SK-N-SH treated with all-trans-retinoic acid at 6 μM for 48 hours (cell line): ENCODE results near the gene CHST7.

Source experiments
- ATAC-seq: fragments of 200-7000 bp; cut with Tn5 transposase; 3 replicates; pipeline ENCODE4 v1.9.1; 2020; ENCODE audit warnings: mild to moderate bottlenecking, moderate library complexity
- ARNTL ChIP-seq: fragments of 450-650 bp; formaldehyde crosslinking; IDR thresholded peaks from 2 replicates; pipeline ENCODE4 v1.5.0; 2020; ENCODE audit warnings: low read depth, mild to moderate bottlenecking, moderate library complexity, borderline replicate concordance
- BACH2 ChIP-seq: fragments of 250-450 bp; sonication (Bioruptor Pico); IDR thresholded peaks from 2 replicates; pipeline ENCODE4 v1.9.0; 2021; ENCODE audit warnings: mild to moderate bottlenecking, borderline replicate concordance
- CSDC2 ChIP-seq: fragments of 250-450 bp; sonication (Bioruptor Pico); IDR thresholded peaks from 2 replicates; pipeline ENCODE4 v1.5.0; 2020; ENCODE audit warnings: mild to moderate bottlenecking, moderate library complexity
- ESRRG ChIP-seq: fragments of 250-450 bp; sonication (Bioruptor Pico); IDR thresholded peaks from 2 replicates; pipeline ENCODE4 v1.6.1; 2021; ENCODE audit warnings: mild to moderate bottlenecking
- GLIS3 ChIP-seq: fragments of 250-450 bp; sonication (Bioruptor Pico); IDR thresholded peaks from 2 replicates; pipeline ENCODE4 v1.5.0; 2020; ENCODE audit warnings: mild to moderate bottlenecking, moderate library complexity
- ISL1 ChIP-seq: fragments of 250-450 bp; sonication (Bioruptor Pico); IDR thresholded peaks from 2 replicates; pipeline ENCODE4 v2.1.2; 2022; ENCODE audit warnings: mild to moderate bottlenecking, moderate library complexity
- OSR1 ChIP-seq: fragments of 250-450 bp; sonication (Bioruptor Pico); IDR thresholded peaks from 2 replicates; pipeline ENCODE4 v1.8.0; 2022; ENCODE audit warnings: moderate library complexity, mild to moderate bottlenecking, inconsistent platforms
- POU6F1 ChIP-seq: fragments of 250-450 bp; sonication (Bioruptor Pico); IDR thresholded peaks from 2 replicates; pipeline ENCODE4 v1.8.0; 2021; ENCODE audit warnings: low read depth, mild to moderate bottlenecking, moderate library complexity, borderline replicate concordance
- PPARA ChIP-seq: fragments of 250-450 bp; sonication (Bioruptor Pico); IDR thresholded peaks from 2 replicates; pipeline ENCODE4 v1.5.0; 2020; ENCODE audit warnings: mild to moderate bottlenecking, borderline replicate concordance
- RARB ChIP-seq: fragments of 250-450 bp; sonication (Bioruptor Pico); IDR thresholded peaks from 2 replicates; pipeline ENCODE4 v1.8.0; 2021; ENCODE audit warnings: mild to moderate bottlenecking, moderate library complexity
- SNAI2 ChIP-seq: fragments of 250-450 bp; sonication (Bioruptor Pico); IDR thresholded peaks from 2 replicates; pipeline ENCODE4 v1.5.0; 2020; ENCODE audit warnings: mild to moderate bottlenecking, moderate library complexity
- TCF4 ChIP-seq: fragments of 250-450 bp; sonication (Bioruptor Pico); IDR thresholded peaks from 2 replicates; pipeline ENCODE4 v1.8.0; 2021; ENCODE audit warnings: mild to moderate bottlenecking, moderate library complexity, borderline replicate concordance
- TOX ChIP-seq: fragments of 250-450 bp; sonication (Bioruptor Pico); IDR thresholded peaks from 2 replicates; pipeline ENCODE4 v1.8.0; 2021; ENCODE audit warnings: mild to moderate bottlenecking, moderate library complexity, borderline replicate concordance
- ZFP3 ChIP-seq: fragments of 250-450 bp; sonication (Bioruptor Pico); IDR thresholded peaks from 2 replicates; pipeline ENCODE4 v1.5.0; 2020; ENCODE audit warnings: mild to moderate bottlenecking, moderate library complexity
- ZFP30 ChIP-seq: fragments of 450-650 bp; formaldehyde crosslinking; IDR thresholded peaks from 2 replicates; pipeline ENCODE4 v1.5.0; 2022; ENCODE audit warnings: mild to moderate bottlenecking, moderate library complexity
- ZNF565 ChIP-seq: fragments of 450-650 bp; formaldehyde crosslinking; conservative IDR thresholded peaks from 2 replicates; pipeline ENCODE4 v1.5.0; 2020; ENCODE audit warnings: low read depth, mild to moderate bottlenecking, moderate library complexity
- ZNF70 ChIP-seq: fragments of 450-650 bp; formaldehyde crosslinking; IDR thresholded peaks from 2 replicates; pipeline ENCODE4 v1.5.0; 2020; ENCODE audit warnings: mild to moderate bottlenecking, moderate library complexity
- TF ChIP-seq, protein P1 (sequence below): fragments of 250-450 bp; sonication (Bioruptor Pico); IDR thresholded peaks from 2 replicates; pipeline ENCODE4 v1.5.0; 2020; ENCODE audit warnings: mild to moderate bottlenecking, moderate library complexity
- TF ChIP-seq, protein P2 (sequence below): fragments of 250-450 bp; sonication (Bioruptor Pico); IDR thresholded peaks from 2 replicates; pipeline ENCODE4 v1.5.1; 2020; ENCODE audit warnings: low read depth, mild to moderate bottlenecking, moderate library complexity
- TF ChIP-seq, protein P3 (sequence below): fragments of 250-450 bp; sonication (Bioruptor Pico); IDR thresholded peaks from 2 replicates; pipeline ENCODE4 v1.5.1; 2021; ENCODE audit warnings: mild to moderate bottlenecking, moderate library complexity

CHST7 gene

DNA sequence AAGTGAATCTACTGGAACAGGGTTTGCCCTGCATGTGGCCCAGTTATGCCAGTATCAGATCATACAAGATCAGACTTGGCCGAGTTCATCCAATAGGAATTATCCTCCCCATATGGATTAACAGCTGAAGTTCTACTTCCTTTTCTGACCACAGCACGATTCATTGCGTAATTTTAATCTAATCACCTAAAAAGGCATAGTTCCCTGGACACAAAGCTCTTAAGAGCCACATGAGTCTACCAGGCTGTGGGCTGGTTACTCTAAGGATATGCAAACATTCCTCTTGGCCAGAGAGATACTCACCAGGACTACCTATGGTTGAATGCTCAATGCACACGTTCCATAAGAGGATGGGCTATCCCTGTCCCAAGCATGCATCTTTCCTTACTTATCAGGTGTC lies 46.9 kb downstream of the CHST7 start:
- TF ChIP-seq ZNF565 (no peak), OSR1 (no peak), ZNF70 (CRISPR knock-in tag) (no peak), TOX (CRISPR knock-in tag) (no peak), RARB (CRISPR knock-in tag) (no peak), POU6F1 (no peak), ISL1 (CRISPR knock-in tag) (no peak)
- TF ChIP-seq, protein P1, sequence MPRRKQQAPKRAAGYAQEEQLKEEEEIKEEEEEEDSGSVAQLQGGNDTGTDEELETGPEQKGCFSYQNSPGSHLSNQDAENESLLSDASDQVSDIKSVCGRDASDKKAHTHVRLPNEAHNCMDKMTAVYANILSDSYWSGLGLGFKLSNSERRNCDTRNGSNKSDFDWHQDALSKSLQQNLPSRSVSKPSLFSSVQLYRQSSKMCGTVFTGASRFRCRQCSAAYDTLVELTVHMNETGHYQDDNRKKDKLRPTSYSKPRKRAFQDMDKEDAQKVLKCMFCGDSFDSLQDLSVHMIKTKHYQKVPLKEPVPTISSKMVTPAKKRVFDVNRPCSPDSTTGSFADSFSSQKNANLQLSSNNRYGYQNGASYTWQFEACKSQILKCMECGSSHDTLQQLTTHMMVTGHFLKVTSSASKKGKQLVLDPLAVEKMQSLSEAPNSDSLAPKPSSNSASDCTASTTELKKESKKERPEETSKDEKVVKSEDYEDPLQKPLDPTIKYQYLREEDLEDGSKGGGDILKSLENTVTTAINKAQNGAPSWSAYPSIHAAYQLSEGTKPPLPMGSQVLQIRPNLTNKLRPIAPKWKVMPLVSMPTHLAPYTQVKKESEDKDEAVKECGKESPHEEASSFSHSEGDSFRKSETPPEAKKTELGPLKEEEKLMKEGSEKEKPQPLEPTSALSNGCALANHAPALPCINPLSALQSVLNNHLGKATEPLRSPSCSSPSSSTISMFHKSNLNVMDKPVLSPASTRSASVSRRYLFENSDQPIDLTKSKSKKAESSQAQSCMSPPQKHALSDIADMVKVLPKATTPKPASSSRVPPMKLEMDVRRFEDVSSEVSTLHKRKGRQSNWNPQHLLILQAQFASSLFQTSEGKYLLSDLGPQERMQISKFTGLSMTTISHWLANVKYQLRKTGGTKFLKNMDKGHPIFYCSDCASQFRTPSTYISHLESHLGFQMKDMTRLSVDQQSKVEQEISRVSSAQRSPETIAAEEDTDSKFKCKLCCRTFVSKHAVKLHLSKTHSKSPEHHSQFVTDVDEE (CRISPR knock-in tag) = no peak
- no peak for ATAC-seq

DNA sequence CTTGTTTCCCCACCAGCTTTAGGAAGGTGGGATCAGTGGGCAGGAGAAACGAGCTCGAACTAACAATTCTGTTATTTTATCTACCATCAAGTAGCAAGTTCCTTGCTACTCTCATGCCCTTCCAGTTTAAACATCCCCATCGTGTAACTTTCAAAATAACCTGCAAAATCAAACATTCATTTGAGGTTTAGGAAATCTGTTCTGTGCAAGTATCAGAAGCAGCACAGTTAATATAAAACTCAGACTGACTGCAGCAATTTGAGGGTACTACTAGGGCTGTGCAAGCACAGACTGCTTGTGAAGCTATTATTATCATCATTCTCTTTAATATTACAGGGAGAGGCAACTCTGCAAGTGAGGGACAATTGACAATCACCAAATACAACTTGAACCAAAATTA lies 48.0 kb downstream of the CHST7 start:
- TF ChIP-seq CSDC2 (CRISPR knock-in tag) = no peak
- TF ChIP-seq POU6F1 = no peak
- TF ChIP-seq BACH2 (CRISPR knock-in tag) = no peak
- TF ChIP-seq, protein P2, sequence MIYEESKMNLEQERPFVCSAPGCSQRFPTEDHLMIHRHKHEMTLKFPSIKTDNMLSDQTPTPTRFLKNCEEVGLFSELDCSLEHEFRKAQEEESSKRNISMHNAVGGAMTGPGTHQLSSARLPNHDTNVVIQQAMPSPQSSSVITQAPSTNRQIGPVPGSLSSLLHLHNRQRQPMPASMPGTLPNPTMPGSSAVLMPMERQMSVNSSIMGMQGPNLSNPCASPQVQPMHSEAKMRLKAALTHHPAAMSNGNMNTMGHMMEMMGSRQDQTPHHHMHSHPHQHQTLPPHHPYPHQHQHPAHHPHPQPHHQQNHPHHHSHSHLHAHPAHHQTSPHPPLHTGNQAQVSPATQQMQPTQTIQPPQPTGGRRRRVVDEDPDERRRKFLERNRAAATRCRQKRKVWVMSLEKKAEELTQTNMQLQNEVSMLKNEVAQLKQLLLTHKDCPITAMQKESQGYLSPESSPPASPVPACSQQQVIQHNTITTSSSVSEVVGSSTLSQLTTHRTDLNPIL (CRISPR knock-in tag) = no peak
- TF ChIP-seq ZFP3 = no peak
- no peak for TF ChIP-seq SNAI2 (CRISPR knock-in tag)
- TF ChIP-seq ZNF70 (CRISPR knock-in tag) = no peak
- TF ChIP-seq, protein P3, sequence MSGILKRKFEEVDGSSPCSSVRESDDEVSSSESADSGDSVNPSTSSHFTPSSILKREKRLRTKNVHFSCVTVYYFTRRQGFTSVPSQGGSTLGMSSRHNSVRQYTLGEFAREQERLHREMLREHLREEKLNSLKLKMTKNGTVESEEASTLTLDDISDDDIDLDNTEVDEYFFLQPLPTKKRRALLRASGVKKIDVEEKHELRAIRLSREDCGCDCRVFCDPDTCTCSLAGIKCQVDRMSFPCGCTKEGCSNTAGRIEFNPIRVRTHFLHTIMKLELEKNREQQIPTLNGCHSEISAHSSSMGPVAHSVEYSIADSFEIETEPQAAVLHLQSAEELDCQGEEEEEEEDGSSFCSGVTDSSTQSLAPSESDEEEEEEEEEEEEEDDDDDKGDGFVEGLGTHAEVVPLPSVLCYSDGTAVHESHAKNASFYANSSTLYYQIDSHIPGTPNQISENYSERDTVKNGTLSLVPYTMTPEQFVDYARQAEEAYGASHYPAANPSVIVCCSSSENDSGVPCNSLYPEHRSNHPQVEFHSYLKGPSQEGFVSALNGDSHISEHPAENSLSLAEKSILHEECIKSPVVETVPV (CRISPR knock-in tag) = no peak
- no peak for TF ChIP-seq ARNTL (CRISPR knock-in tag)
- no peak for TF ChIP-seq OSR1
- TF ChIP-seq TOX (CRISPR knock-in tag) = no peak
- TF ChIP-seq PPARA (CRISPR knock-in tag) = no peak
- no peak for TF ChIP-seq ZFP30 (CRISPR knock-in tag)
- TF ChIP-seq GLIS3 (CRISPR knock-in tag) = no peak
- TF ChIP-seq ESRRG = no peak
- TF ChIP-seq TCF4 (CRISPR knock-in tag) = no peak
- TF ChIP-seq, protein P1 (CRISPR knock-in tag) = no peak
- no peak for TF ChIP-seq RARB (CRISPR knock-in tag)
- no peak for TF ChIP-seq ZNF565

More for the DNA sequence above, 48.0 kb downstream of the CHST7 start:
- ATAC-seq = no peak
